ENCODE results near the gene CEP85. TPM values are rescaled to one million over a fixed set of nuclear protein-coding genes. Genes with fewer than 3 reads are reported as not detected.

Gene CEP85
- total and polyA plus RNA-seq, 9 of the 15 experiments (the other 6 are each of a cell fraction or from before 2014, with no cell fraction given): 42.1 to 140 (median 92.6) TPM

DNA sequence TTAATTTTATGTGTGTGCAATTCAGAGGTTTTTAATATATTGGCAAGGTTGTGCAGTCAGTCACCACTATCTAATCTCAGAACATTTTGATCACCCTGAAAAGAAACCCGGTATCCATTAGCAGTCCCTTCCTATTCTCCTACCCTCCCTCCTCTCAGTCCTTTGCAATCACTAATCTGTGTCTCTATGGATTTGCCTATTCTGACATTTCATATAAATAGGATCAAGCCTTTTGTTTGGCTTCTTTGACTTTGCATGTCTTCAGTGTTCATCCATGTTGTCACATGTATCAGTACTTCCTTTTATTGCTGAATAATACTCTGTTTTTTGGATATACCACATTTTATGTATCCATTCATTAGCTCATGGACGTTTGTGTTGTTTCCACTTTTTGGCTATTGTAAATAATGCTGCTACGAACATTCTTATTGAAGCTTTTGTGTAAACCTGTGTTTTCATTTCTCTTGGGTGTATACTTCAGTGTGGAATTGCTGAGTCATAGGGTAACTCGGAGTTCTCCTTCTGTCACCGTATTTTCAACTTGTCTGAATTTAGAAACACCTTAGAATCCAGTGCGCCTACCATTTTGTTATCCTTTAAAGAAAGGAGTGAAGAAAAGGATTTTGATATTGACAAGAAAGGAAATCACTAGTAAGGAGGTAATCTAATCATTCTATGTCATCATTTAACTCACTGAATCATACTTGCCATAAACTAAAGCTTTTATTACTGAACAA lies 3.4 kb downstream of the CEP85 start (continued):
- TF ChIP-seq ZNF197 (CRISPR knock-in tag; IDR thresholded peaks at IDR 0.05; ENCODE audit: low read depth) (no peak), SUPT5H (IDR thresholded peaks at IDR 0.05) (no peak), RAD51 (IDR thresholded peaks at IDR 0.05; ENCODE audit: borderline replicate concordance, low read depth) (0 out of 2 replicates have a peak, but pooled peaks have one; percentile 12), ZNF24 (IDR thresholded peaks at IDR 0.05) (no peak; the same call in 1 of the 2 replicates), CHD4 (IDR thresholded peaks at IDR 0.05; ENCODE audit: insufficient read depth, insufficient replicate concordance, low read depth, low read length, poor library complexity, severe bottlenecking) (peak; percentile 71), MYNN (IDR thresholded peaks at IDR 0.05) (no peak), MYNN (CRISPR knock-in tag; IDR thresholded peaks at IDR 0.05) (no peak)
- TF ChIP-seq, protein P1, sequence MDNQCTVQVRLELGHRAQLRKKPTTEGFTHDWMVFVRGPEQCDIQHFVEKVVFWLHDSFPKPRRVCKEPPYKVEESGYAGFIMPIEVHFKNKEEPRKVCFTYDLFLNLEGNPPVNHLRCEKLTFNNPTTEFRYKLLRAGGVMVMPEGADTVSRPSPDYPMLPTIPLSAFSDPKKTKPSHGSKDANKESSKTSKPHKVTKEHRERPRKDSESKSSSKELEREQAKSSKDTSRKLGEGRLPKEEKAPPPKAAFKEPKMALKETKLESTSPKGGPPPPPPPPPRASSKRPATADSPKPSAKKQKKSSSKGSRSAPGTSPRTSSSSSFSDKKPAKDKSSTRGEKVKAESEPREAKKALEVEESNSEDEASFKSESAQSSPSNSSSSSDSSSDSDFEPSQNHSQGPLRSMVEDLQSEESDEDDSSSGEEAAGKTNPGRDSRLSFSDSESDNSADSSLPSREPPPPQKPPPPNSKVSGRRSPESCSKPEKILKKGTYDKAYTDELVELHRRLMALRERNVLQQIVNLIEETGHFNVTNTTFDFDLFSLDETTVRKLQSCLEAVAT (IDR thresholded peaks at IDR 0.05): peak in 1 of 2 experiments; percentile 51; a peak in 1 of 4 replicates
- TF ChIP-seq, protein P2, sequence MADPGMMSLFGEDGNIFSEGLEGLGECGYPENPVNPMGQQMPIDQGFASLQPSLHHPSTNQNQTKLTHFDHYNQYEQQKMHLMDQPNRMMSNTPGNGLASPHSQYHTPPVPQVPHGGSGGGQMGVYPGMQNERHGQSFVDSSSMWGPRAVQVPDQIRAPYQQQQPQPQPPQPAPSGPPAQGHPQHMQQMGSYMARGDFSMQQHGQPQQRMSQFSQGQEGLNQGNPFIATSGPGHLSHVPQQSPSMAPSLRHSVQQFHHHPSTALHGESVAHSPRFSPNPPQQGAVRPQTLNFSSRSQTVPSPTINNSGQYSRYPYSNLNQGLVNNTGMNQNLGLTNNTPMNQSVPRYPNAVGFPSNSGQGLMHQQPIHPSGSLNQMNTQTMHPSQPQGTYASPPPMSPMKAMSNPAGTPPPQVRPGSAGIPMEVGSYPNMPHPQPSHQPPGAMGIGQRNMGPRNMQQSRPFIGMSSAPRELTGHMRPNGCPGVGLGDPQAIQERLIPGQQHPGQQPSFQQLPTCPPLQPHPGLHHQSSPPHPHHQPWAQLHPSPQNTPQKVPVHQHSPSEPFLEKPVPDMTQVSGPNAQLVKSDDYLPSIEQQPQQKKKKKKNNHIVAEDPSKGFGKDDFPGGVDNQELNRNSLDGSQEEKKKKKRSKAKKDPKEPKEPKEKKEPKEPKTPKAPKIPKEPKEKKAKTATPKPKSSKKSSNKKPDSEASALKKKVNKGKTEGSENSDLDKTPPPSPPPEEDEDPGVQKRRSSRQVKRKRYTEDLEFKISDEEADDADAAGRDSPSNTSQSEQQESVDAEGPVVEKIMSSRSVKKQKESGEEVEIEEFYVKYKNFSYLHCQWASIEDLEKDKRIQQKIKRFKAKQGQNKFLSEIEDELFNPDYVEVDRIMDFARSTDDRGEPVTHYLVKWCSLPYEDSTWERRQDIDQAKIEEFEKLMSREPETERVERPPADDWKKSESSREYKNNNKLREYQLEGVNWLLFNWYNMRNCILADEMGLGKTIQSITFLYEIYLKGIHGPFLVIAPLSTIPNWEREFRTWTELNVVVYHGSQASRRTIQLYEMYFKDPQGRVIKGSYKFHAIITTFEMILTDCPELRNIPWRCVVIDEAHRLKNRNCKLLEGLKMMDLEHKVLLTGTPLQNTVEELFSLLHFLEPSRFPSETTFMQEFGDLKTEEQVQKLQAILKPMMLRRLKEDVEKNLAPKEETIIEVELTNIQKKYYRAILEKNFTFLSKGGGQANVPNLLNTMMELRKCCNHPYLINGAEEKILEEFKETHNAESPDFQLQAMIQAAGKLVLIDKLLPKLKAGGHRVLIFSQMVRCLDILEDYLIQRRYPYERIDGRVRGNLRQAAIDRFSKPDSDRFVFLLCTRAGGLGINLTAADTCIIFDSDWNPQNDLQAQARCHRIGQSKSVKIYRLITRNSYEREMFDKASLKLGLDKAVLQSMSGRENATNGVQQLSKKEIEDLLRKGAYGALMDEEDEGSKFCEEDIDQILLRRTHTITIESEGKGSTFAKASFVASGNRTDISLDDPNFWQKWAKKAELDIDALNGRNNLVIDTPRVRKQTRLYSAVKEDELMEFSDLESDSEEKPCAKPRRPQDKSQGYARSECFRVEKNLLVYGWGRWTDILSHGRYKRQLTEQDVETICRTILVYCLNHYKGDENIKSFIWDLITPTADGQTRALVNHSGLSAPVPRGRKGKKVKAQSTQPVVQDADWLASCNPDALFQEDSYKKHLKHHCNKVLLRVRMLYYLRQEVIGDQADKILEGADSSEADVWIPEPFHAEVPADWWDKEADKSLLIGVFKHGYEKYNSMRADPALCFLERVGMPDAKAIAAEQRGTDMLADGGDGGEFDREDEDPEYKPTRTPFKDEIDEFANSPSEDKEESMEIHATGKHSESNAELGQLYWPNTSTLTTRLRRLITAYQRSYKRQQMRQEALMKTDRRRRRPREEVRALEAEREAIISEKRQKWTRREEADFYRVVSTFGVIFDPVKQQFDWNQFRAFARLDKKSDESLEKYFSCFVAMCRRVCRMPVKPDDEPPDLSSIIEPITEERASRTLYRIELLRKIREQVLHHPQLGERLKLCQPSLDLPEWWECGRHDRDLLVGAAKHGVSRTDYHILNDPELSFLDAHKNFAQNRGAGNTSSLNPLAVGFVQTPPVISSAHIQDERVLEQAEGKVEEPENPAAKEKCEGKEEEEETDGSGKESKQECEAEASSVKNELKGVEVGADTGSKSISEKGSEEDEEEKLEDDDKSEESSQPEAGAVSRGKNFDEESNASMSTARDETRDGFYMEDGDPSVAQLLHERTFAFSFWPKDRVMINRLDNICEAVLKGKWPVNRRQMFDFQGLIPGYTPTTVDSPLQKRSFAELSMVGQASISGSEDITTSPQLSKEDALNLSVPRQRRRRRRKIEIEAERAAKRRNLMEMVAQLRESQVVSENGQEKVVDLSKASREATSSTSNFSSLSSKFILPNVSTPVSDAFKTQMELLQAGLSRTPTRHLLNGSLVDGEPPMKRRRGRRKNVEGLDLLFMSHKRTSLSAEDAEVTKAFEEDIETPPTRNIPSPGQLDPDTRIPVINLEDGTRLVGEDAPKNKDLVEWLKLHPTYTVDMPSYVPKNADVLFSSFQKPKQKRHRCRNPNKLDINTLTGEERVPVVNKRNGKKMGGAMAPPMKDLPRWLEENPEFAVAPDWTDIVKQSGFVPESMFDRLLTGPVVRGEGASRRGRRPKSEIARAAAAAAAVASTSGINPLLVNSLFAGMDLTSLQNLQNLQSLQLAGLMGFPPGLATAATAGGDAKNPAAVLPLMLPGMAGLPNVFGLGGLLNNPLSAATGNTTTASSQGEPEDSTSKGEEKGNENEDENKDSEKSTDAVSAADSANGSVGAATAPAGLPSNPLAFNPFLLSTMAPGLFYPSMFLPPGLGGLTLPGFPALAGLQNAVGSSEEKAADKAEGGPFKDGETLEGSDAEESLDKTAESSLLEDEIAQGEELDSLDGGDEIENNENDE (IDR thresholded peaks at IDR 0.05; ENCODE audit: low read depth, low read length): no peak

Measured in K562 (cell line).